Liver (tissue), 9 donors: Measurements from ENCODE around the gene NR6A1. TPM values are rescaled to one million over a fixed set of nuclear protein-coding genes. Genes with fewer than 3 reads are reported as not detected.

Experiments used
- DNase-seq: peaks from one replicate; pipeline ENCODE4 v3.0.0-alpha.2; 2017; ENCODE audit warnings: low spot score
- H3K27ac ChIP-seq, 2 donors: one replicate each; pipeline ENCODE4 v1.7.0; 2013; ENCODE audit warnings: inconsistent platforms in 2 of 2, low read length in 2 of 2, control low read depth in 1 of 2, low read depth in 1 of 2, mild to moderate bottlenecking in 1 of 2
- H3K27me3 ChIP-seq, 4 donors: one replicate each; pipeline versions ENCODE4 v1.6.1 to v1.7.0; 2013; ENCODE audit warnings: low read length in 3 of 4, inconsistent platforms in 1 of 4, mild to moderate bottlenecking in 1 of 4, moderate library complexity in 1 of 4; ENCODE audit not compliant: control insufficient read depth in 4 of 4, insufficient read depth in 4 of 4
- H3K36me3 ChIP-seq, 4 donors: one replicate each; pipeline versions ENCODE4 v1.6.1 to v1.7.0; 2013; ENCODE audit warnings: low read length in 3 of 4, mild to moderate bottlenecking in 3 of 4, low read depth in 1 of 4, moderate library complexity in 1 of 4; ENCODE audit not compliant: control insufficient read depth in 4 of 4, insufficient read depth in 3 of 4
- H3K4me1 ChIP-seq, 4 donors: one replicate each; pipeline versions ENCODE4 v1.6.1 to v1.7.0; 2013; ENCODE audit warnings: low read length in 3 of 4, mild to moderate bottlenecking in 3 of 4, moderate library complexity in 1 of 4; ENCODE audit not compliant: control insufficient read depth in 4 of 4, insufficient read depth in 4 of 4
- H3K4me3 ChIP-seq, 3 donors: one replicate each; pipeline versions ENCODE4 v1.6.1 to v1.7.0; 2013; ENCODE audit warnings: low read length in 3 of 3, control low read depth in 1 of 3, low read depth in 1 of 3, mild to moderate bottlenecking in 1 of 3
- H3K9ac ChIP-seq, 2 donors: one replicate each; pipeline ENCODE4 v1.7.0; 2013; ENCODE audit warnings: low read length in 2 of 2, mild to moderate bottlenecking in 2 of 2, moderate library complexity in 2 of 2, control low read depth in 1 of 2, low read depth in 1 of 2
- H3K9me3 ChIP-seq, 4 donors: one replicate each; pipeline versions ENCODE4 v1.6.1 to v1.7.0; 2013; ENCODE audit warnings: low read length in 3 of 4; ENCODE audit not compliant: control insufficient read depth in 4 of 4
- EGR1 ChIP-seq, 2 donors: IDR thresholded peaks; 2 replicates each; pipeline ENCODE4 v1.6.1; 2016 to 2018; ENCODE audit warnings: antibody characterized with exemption in 2 of 2, low read depth in 2 of 2
- FOXA1 ChIP-seq: IDR thresholded peaks from 2 replicates; pipeline ENCODE4 v1.6.1; 2016; ENCODE audit warnings: antibody characterized with exemption
- FOXA2 ChIP-seq: IDR thresholded peaks from 2 replicates; pipeline ENCODE4 v1.6.1; 2016; ENCODE audit warnings: antibody characterized with exemption
- GABPA ChIP-seq, 2 donors: IDR thresholded peaks in 1 of 2; conservative IDR thresholded peaks in 1 of 2; 2 replicates each; pipeline ENCODE4 v1.6.1; 2016; ENCODE audit warnings: antibody characterized with exemption in 2 of 2, mild to moderate bottlenecking in 1 of 2, moderate library complexity in 1 of 2
- HNF4A ChIP-seq, 2 donors: conservative IDR thresholded peaks; 2 replicates each; pipeline ENCODE4 v1.6.1; 2016; ENCODE audit warnings: antibody characterized with exemption in 2 of 2, mild to moderate bottlenecking in 2 of 2
- HNF4G ChIP-seq: IDR thresholded peaks from 2 replicates; pipeline ENCODE4 v1.6.1; 2016; ENCODE audit warnings: antibody characterized with exemption
- JUND ChIP-seq, 2 donors: IDR thresholded peaks; 2 replicates each; pipeline ENCODE4 v1.6.1; 2016; ENCODE audit warnings: antibody characterized with exemption in 2 of 2
- MAX ChIP-seq: IDR thresholded peaks from 2 replicates; pipeline ENCODE4 v1.6.1; 2016; ENCODE audit warnings: antibody characterized with exemption
- NR2F2 ChIP-seq: IDR thresholded peaks from 2 replicates; pipeline ENCODE4 v1.6.1; 2016; ENCODE audit warnings: antibody characterized with exemption
- RAD21 ChIP-seq, 2 donors: IDR thresholded peaks; 2 replicates each; pipeline ENCODE4 v1.6.1; 2016; ENCODE audit warnings: antibody characterized with exemption in 2 of 2, mild to moderate bottlenecking in 2 of 2
- SP1 ChIP-seq: IDR thresholded peaks from 2 replicates; pipeline ENCODE4 v1.6.1; 2018; ENCODE audit warnings: antibody characterized with exemption, mild to moderate bottlenecking
- TAF1 ChIP-seq: conservative IDR thresholded peaks from 2 replicates; pipeline ENCODE4 v1.6.1; 2016; ENCODE audit warnings: antibody characterized with exemption, mild to moderate bottlenecking
- WGBS: extraction: QIAGEN DNeasy Blood & Tissue Kit; methylation state at CpG from one replicate; pipeline ENCODE4 v1.1.7; 2013; 5-methylcytosine and 5-hydroxymethylcytosine counted together
- polyA plus RNA-seq, 2 donors: library from polyadenylated mRNA; stranded (reverse) in 1 of 2; unstranded in 1 of 2; fragments of 200-250 nt in 1 of 2; fragments of >200 nt in 1 of 2; fragmentation: Nextera tagmentation in 1 of 2; extraction: Ambion mirVana in 1 of 2; gene quantifications; one replicate each; pipeline versions ENCODE4 v1.2.1 to v1.2.3, GENCODE V29; 2013 to 2015
- total RNA-seq, 2 donors: library from RNA; depleted of rRNA; stranded (reverse); fragments of >200 nt; gene quantifications; one replicate each; pipeline ENCODE4 v1.2.3, GENCODE V29; 2014
- TF ChIP-seq, protein P1 (sequence below): fragments of 150-350 bp; IDR thresholded peaks from 2 replicates; pipeline ENCODE4 v1.5.1; 2017; ENCODE audit warnings: improper control_type of control experiment, low read depth, low read length; ENCODE audit not compliant: missing input control
- TF ChIP-seq, protein P2 (sequence below): IDR thresholded peaks from 2 replicates; pipeline ENCODE4 v1.6.1; 2016; ENCODE audit warnings: antibody characterized with exemption
- TF ChIP-seq, protein P3 (sequence below): IDR thresholded peaks from 2 replicates; pipeline ENCODE4 v1.6.1; 2016; ENCODE audit warnings: antibody characterized with exemption, mild to moderate bottlenecking
- donor health status: healthy.
- donor health status: healthy.
- donor health status: healthy.
- donor health status: healthy.
- donor health status: healthy.

The NR6A1 gene
- total and polyA plus RNA-seq, 4 donors = 0.72 to 6.1 (median 2.1) TPM

GRCh38 chr9:124708074-124708473, 63.0 kb downstream of the NR6A1 start:
- no peak for DNase-seq
- TF ChIP-seq JUND (IDR thresholded peaks at IDR 0.05) = no peak
- TF ChIP-seq SP1 = no peak
- TF ChIP-seq GABPA (IDR thresholded peaks at IDR 0.05 in 1 of 2, conservative IDR thresholded peaks at IDR 0.05 in 1 of 2) = no peak
- no peak for TF ChIP-seq EGR1 (IDR thresholded peaks at IDR 0.05; ENCODE audit: low read depth in 2 of 2)
- TF ChIP-seq HNF4G = no peak
- no peak for TF ChIP-seq HNF4A (conservative IDR thresholded peaks at IDR 0.05)
- TF ChIP-seq TAF1 = no peak
- TF ChIP-seq, protein P1, sequence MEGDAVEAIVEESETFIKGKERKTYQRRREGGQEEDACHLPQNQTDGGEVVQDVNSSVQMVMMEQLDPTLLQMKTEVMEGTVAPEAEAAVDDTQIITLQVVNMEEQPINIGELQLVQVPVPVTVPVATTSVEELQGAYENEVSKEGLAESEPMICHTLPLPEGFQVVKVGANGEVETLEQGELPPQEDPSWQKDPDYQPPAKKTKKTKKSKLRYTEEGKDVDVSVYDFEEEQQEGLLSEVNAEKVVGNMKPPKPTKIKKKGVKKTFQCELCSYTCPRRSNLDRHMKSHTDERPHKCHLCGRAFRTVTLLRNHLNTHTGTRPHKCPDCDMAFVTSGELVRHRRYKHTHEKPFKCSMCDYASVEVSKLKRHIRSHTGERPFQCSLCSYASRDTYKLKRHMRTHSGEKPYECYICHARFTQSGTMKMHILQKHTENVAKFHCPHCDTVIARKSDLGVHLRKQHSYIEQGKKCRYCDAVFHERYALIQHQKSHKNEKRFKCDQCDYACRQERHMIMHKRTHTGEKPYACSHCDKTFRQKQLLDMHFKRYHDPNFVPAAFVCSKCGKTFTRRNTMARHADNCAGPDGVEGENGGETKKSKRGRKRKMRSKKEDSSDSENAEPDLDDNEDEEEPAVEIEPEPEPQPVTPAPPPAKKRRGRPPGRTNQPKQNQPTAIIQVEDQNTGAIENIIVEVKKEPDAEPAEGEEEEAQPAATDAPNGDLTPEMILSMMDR = no peak
- no peak for TF ChIP-seq FOXA1
- TF ChIP-seq, protein P2, sequence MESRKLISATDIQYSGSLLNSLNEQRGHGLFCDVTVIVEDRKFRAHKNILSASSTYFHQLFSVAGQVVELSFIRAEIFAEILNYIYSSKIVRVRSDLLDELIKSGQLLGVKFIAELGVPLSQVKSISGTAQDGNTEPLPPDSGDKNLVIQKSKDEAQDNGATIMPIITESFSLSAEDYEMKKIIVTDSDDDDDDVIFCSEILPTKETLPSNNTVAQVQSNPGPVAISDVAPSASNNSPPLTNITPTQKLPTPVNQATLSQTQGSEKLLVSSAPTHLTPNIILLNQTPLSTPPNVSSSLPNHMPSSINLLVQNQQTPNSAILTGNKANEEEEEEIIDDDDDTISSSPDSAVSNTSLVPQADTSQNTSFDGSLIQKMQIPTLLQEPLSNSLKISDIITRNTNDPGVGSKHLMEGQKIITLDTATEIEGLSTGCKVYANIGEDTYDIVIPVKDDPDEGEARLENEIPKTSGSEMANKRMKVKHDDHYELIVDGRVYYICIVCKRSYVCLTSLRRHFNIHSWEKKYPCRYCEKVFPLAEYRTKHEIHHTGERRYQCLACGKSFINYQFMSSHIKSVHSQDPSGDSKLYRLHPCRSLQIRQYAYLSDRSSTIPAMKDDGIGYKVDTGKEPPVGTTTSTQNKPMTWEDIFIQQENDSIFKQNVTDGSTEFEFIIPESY = no peak
- TF ChIP-seq MAX = no peak
- TF ChIP-seq RAD21 (IDR thresholded peaks at IDR 0.05) = no peak
- TF ChIP-seq NR2F2 = no peak
- TF ChIP-seq, protein P3, sequence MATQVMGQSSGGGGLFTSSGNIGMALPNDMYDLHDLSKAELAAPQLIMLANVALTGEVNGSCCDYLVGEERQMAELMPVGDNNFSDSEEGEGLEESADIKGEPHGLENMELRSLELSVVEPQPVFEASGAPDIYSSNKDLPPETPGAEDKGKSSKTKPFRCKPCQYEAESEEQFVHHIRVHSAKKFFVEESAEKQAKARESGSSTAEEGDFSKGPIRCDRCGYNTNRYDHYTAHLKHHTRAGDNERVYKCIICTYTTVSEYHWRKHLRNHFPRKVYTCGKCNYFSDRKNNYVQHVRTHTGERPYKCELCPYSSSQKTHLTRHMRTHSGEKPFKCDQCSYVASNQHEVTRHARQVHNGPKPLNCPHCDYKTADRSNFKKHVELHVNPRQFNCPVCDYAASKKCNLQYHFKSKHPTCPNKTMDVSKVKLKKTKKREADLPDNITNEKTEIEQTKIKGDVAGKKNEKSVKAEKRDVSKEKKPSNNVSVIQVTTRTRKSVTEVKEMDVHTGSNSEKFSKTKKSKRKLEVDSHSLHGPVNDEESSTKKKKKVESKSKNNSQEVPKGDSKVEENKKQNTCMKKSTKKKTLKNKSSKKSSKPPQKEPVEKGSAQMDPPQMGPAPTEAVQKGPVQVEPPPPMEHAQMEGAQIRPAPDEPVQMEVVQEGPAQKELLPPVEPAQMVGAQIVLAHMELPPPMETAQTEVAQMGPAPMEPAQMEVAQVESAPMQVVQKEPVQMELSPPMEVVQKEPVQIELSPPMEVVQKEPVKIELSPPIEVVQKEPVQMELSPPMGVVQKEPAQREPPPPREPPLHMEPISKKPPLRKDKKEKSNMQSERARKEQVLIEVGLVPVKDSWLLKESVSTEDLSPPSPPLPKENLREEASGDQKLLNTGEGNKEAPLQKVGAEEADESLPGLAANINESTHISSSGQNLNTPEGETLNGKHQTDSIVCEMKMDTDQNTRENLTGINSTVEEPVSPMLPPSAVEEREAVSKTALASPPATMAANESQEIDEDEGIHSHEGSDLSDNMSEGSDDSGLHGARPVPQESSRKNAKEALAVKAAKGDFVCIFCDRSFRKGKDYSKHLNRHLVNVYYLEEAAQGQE = no peak
- no peak for TF ChIP-seq FOXA2
- Histone ChIP-seq H3K4me3 (no peak overlapping the region), H3K36me3 (no peaks in the 10 kb centered on the region), H3K9ac (no peak overlapping the region), H3K27me3 (no peaks in the 10 kb centered on the region), H3K9me3 (no peaks in the 10 kb centered on the region), H3K27ac (no peak overlapping the region), H3K4me1 (peaks cover 0 to 5% (median under 1%) of the 10 kb centered on the region in 4 donors)
- WGBS = 89% methylated on average over 2 of the region's 2 CpGs

DNA sequence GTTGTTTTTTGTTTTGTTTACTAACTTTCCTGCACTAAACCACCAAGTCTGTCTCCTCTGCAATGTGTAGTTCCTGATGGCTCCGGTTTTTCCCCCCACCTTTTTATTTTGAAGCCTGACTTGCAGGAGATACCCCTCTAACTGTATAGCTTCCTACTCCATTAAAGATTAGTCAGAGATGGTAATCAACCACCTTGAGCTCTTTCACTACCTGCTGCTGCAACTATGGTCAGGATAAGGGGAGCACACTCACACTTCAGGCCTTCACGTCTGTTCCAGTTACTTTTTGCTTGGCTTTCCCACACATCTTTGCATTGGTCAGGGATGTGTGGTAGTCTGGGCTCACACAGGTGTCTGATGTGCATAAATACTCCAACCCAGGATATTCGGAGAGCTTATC, 63.4 kb downstream of the NR6A1 start:
- Histone ChIP-seq H3K4me1 (peaks cover 0 to 5% (median under 1%) of the 10 kb centered on the region in 4 donors), H3K27ac (no peak overlapping the region), H3K4me3 (no peak overlapping the region), H3K9ac (no peak overlapping the region), H3K9me3 (no peaks in the 10 kb centered on the region), H3K36me3 (no peaks in the 10 kb centered on the region), H3K27me3 (no peaks in the 10 kb centered on the region)
- TF ChIP-seq, protein P1 = no peak
- WGBS = 84% methylated on average over 3 of the region's 3 CpGs
- DNase-seq = no peak
